Dendritic cell treated with granulocyte-macrophage colony-stimulating factor and Interleukin-4, amounts not matched to agents 40 ng/mL and 50 ng/mL, for 4 days (primary cell): ENCODE data around the gene IQCM.
"Not testable (repeated sequence)": the region's sequence is repeated elsewhere in the genome, so short reads cannot be mapped to it uniquely, and the experiment has no call there.

ENCODE experiments used
- H3K27ac Mint-ChIP-seq: one replicate; pipeline ENCODE4 v1.8.0; 2022; ENCODE audit warnings: mild to moderate bottlenecking, mixed read lengths
- H3K27me3 Mint-ChIP-seq: one replicate; pipeline ENCODE4 v1.8.0; 2022; ENCODE audit warnings: mild to moderate bottlenecking, mixed read lengths
- H3K36me3 Mint-ChIP-seq: one replicate; pipeline ENCODE4 v1.8.0; 2022; ENCODE audit warnings: low read depth, mixed read lengths
- H3K4me1 Mint-ChIP-seq: one replicate; pipeline ENCODE4 v1.8.0; 2022; ENCODE audit warnings: low read depth, mixed read lengths
- H3K4me3 Mint-ChIP-seq: one replicate; pipeline ENCODE4 v1.8.0; 2022; ENCODE audit warnings: mild to moderate bottlenecking, moderate library complexity, mixed read lengths
- H3K9me3 Mint-ChIP-seq: one replicate; pipeline ENCODE4 v1.8.0; 2022; ENCODE audit warnings: mixed read lengths
- intact Hi-C: fragments of 100-400 bp; cut with micrococcal nuclease; formaldehyde crosslinking; loops from one replicate; pipeline ENCODE4 v1.15.0; 2022

IQCM gene

GRCh38 chr4:149534779-149535178, 280.9 kb downstream of the IQCM start:
- Mint-ChIP-seq H3K27me3 (no peaks in the 10 kb centered on the region), H3K9me3 (peaks cover 34% of the 10 kb centered on the region), H3K36me3 (no peaks in the 10 kb centered on the region), H3K27ac (no peak overlapping the region), H3K4me3 (no peak overlapping the region), H3K4me1 (no peaks in the 10 kb centered on the region)
- intact Hi-C loops = no loop called here

GRCh38 chr4:149531861-149532260, 283.8 kb downstream of the IQCM start:
- Mint-ChIP-seq H3K27ac (no peak overlapping the region), H3K36me3 (no peaks in the 10 kb centered on the region), H3K4me1 (no peaks in the 10 kb centered on the region), H3K9me3 (peaks cover 21% of the 10 kb centered on the region), H3K4me3 (no peak overlapping the region), H3K27me3 (no peaks in the 10 kb centered on the region)
- intact Hi-C loops = no loop called here

- H3K4me3 Mint-ChIP-seq = no peak overlapping the region
- no peak overlapping the region for H3K27ac Mint-ChIP-seq
- H3K27me3 Mint-ChIP-seq = no peaks in the 10 kb centered on the region
- intact Hi-C loops = no loop called here
- H3K36me3 Mint-ChIP-seq = no peaks in the 10 kb centered on the region
- no peaks in the 10 kb centered on the region for H3K4me1 Mint-ChIP-seq
- H3K9me3 Mint-ChIP-seq = peaks cover 18% of the 10 kb centered on the region
These were observed 292.6 kb downstream of the IQCM start for GRCh38 chr4:149523039-149523438.

GRCh38 chr4:149521611-149522425, 293.8 kb downstream of the IQCM start:
- no peak overlapping the region for H3K4me3 Mint-ChIP-seq

GRCh38 chr4:149518471-149518870, 297.2 kb downstream of the IQCM start:
- no peaks in the 10 kb centered on the region for H3K4me1 Mint-ChIP-seq
- H3K36me3 Mint-ChIP-seq = no peaks in the 10 kb centered on the region
- intact Hi-C loops = no loop called here
- H3K27me3 Mint-ChIP-seq = no peaks in the 10 kb centered on the region
- peaks cover 41% of the 10 kb centered on the region for H3K9me3 Mint-ChIP-seq
- H3K27ac Mint-ChIP-seq = no peak overlapping the region
- no peak overlapping the region for H3K4me3 Mint-ChIP-seq

More at GRCh38 chr4:149521611-149522425, 293.8 kb downstream of the IQCM start:
- Mint-ChIP-seq H3K9me3 (peaks cover 26% of the 10 kb centered on the region), H3K27me3 (no peaks in the 10 kb centered on the region), H3K27ac (no peak overlapping the region), H3K4me1 (no peaks in the 10 kb centered on the region), H3K36me3 (no peaks in the 10 kb centered on the region)
- intact Hi-C loops = no loop called here

- Mint-ChIP-seq H3K27me3 (no peaks in the 10 kb centered on the region), H3K36me3 (no peaks in the 10 kb centered on the region), H3K4me1 (no peaks in the 10 kb centered on the region), H3K4me3 (no peak overlapping the region), H3K9me3 (peaks cover 44% of the 10 kb centered on the region), H3K27ac (no peak overlapping the region)
- intact Hi-C loops = no loop called here
These were observed 302.6 kb downstream of the IQCM start for GRCh38 chr4:149513081-149513480.

- intact Hi-C loops = no loop called here
- Mint-ChIP-seq H3K9me3 (peaks cover 46% of the 10 kb centered on the region), H3K27ac (no peak overlapping the region), H3K27me3 (no peaks in the 10 kb centered on the region), H3K4me3 (no peak overlapping the region), H3K4me1 (no peaks in the 10 kb centered on the region), H3K36me3 (no peaks in the 10 kb centered on the region)
These were observed 303.1 kb downstream of the IQCM start for GRCh38 chr4:149512501-149512900.

- Mint-ChIP-seq H3K4me3 (no peak overlapping the region), H3K27me3 (no peaks in the 10 kb centered on the region), H3K9me3 (peaks cover 46% of the 10 kb centered on the region), H3K36me3 (no peaks in the 10 kb centered on the region), H3K4me1 (no peaks in the 10 kb centered on the region), H3K27ac (no peak overlapping the region)
- intact Hi-C loops = no loop called here
These were observed 303.9 kb downstream of the IQCM start for GRCh38 chr4:149511558-149512298.

GRCh38 chr4:149507309-149507708, 308.3 kb downstream of the IQCM start:
- H3K27ac Mint-ChIP-seq, H3K4me3 Mint-ChIP-seq, H3K4me1 Mint-ChIP-seq, H3K27me3 Mint-ChIP-seq, H3K36me3 Mint-ChIP-seq, intact Hi-C loops: not testable (repeated sequence)
- peaks cover 34% of the 10 kb centered on the region for H3K9me3 Mint-ChIP-seq

- Mint-ChIP-seq H3K27ac (no peak overlapping the region), H3K4me3 (no peak overlapping the region), H3K9me3 (peaks cover 27% of the 10 kb centered on the region), H3K36me3 (no peaks in the 10 kb centered on the region), H3K4me1 (no peaks in the 10 kb centered on the region), H3K27me3 (no peaks in the 10 kb centered on the region)
- intact Hi-C loops = no loop called here
These were observed 314.8 kb downstream of the IQCM start for GRCh38 chr4:149500806-149501205.

GRCh38 chr4:149499726-149500125, 315.9 kb downstream of the IQCM start:
- no peak overlapping the region for H3K4me3 Mint-ChIP-seq
- intact Hi-C loops = no loop called here
- H3K4me1 Mint-ChIP-seq = no peaks in the 10 kb centered on the region
- H3K9me3 Mint-ChIP-seq = peaks cover 31% of the 10 kb centered on the region
- H3K27ac Mint-ChIP-seq = no peak overlapping the region
- H3K27me3 Mint-ChIP-seq = no peaks in the 10 kb centered on the region
- H3K36me3 Mint-ChIP-seq = no peaks in the 10 kb centered on the region

GRCh38 chr4:149498246-149498645, 317.4 kb downstream of the IQCM start:
- no peaks in the 10 kb centered on the region for H3K36me3 Mint-ChIP-seq
- no peak overlapping the region for H3K27ac Mint-ChIP-seq
- H3K9me3 Mint-ChIP-seq = peaks cover 31% of the 10 kb centered on the region
- intact Hi-C loops = no loop called here
- no peak overlapping the region for H3K4me3 Mint-ChIP-seq
- H3K4me1 Mint-ChIP-seq = no peaks in the 10 kb centered on the region
- H3K27me3 Mint-ChIP-seq = no peaks in the 10 kb centered on the region

GRCh38 chr4:149493492-149493891, 322.2 kb downstream of the IQCM start:
- Mint-ChIP-seq H3K9me3 (peaks cover 27% of the 10 kb centered on the region), H3K27ac (no peak overlapping the region), H3K27me3 (no peaks in the 10 kb centered on the region), H3K4me1 (no peaks in the 10 kb centered on the region), H3K36me3 (no peaks in the 10 kb centered on the region), H3K4me3 (no peak overlapping the region)
- intact Hi-C loops = no loop called here

- Mint-ChIP-seq H3K4me3 (no peak overlapping the region), H3K36me3 (no peaks in the 10 kb centered on the region), H3K27me3 (no peaks in the 10 kb centered on the region), H3K27ac (no peak overlapping the region), H3K9me3 (peaks cover 19% of the 10 kb centered on the region), H3K4me1 (no peaks in the 10 kb centered on the region)
- intact Hi-C loops = no loop called here
These were observed 326.3 kb downstream of the IQCM start for GRCh38 chr4:149489321-149489720.
